ENCODE data around the gene OR5A1.
"Not testable (repeated sequence)": the region's sequence is repeated elsewhere in the genome, so short reads cannot be mapped to it uniquely, and the experiment has no call there.

Gene OR5A1

GRCh38 chr11:59436169-59436568 is at the start of gene OR5A1:
OR5A1 (plus strand) TSS chr11:59436469; CDS start chr11:59443169, 6,700 bp downstream.
- DNase-seq = no peak

- no peak for DNase-seq
Measured at GRCh38 chr11:59394186-59394585, 42.1 kb upstream of the OR5A1 start.

- no peak for DNase-seq
Measured at GRCh38 chr11:59400461-59401261, 35.6 kb upstream of the OR5A1 start.

GRCh38 chr11:59401262-59401552 is 35.1 kb upstream of the OR5A1 start:
- no peak for DNase-seq

GRCh38 chr11:59403546-59403945 is 32.7 kb upstream of the OR5A1 start:
- no peak for DNase-seq

GRCh38 chr11:59413646-59414045 is 22.6 kb upstream of the OR5A1 start:
- DNase-seq = no peak

GRCh38 chr11:59415111-59415510 is 21.2 kb upstream of the OR5A1 start:
- DNase-seq = no peak

- DNase-seq = no peak
Measured at GRCh38 chr11:59416613-59417012, 19.7 kb upstream of the OR5A1 start.

GRCh38 chr11:59417023-59417422 is 19.2 kb upstream of the OR5A1 start:
- DNase-seq = no peak

GRCh38 chr11:59418156-59418555 is 18.1 kb upstream of the OR5A1 start:
- no peak for DNase-seq

GRCh38 chr11:59423835-59424234 is 12.4 kb upstream of the OR5A1 start:
- DNase-seq = no peak

GRCh38 chr11:59425131-59425530 is 11.1 kb upstream of the OR5A1 start:
- no peak for DNase-seq

- DNase-seq = no peak
Measured at GRCh38 chr11:59426361-59427067, 9.8 kb upstream of the OR5A1 start, which contains the start of gene OR5A2. OR5A2 (minus strand) TSS chr11:59426413; CDS start chr11:59422953, 3,460 bp downstream.

GRCh38 chr11:59427068-59427382 is 9.2 kb upstream of the OR5A1 start:
- no peak for DNase-seq

GRCh38 chr11:59429924-59430516 is 6.2 kb upstream of the OR5A1 start:
- no peak for DNase-seq

GRCh38 chr11:59437770-59438169 is 1.5 kb downstream of the OR5A1 start:
- DNase-seq = no peak

- not testable (repeated sequence) for DNase-seq
Measured at GRCh38 chr11:59445624-59446023, 9.4 kb downstream of the OR5A1 start.

- DNase-seq = no peak
Measured at GRCh38 chr11:59448484-59448883, 12.2 kb downstream of the OR5A1 start.

- no peak for DNase-seq
Measured at GRCh38 chr11:59456661-59457060, 20.4 kb downstream of the OR5A1 start, which contains the start of gene OR4D6. OR4D6 (plus strand) TSS chr11:59456961; CDS start chr11:59456961, 0 bp downstream.

GRCh38 chr11:59459916-59460315 is 23.6 kb downstream of the OR5A1 start:
- no peak for DNase-seq

- DNase-seq = no peak
Measured at GRCh38 chr11:59463190-59463641, 26.9 kb downstream of the OR5A1 start.

- DNase-seq = no peak
Measured at GRCh38 chr11:59473015-59473414, 36.7 kb downstream of the OR5A1 start, which contains the start of gene OR4D10. OR4D10 (plus strand) TSS chr11:59473315; CDS start chr11:59477430, 4,115 bp downstream.

GRCh38 chr11:59475176-59475575 is 38.9 kb downstream of the OR5A1 start:
- DNase-seq = no peak

- no peak for DNase-seq
Measured at GRCh38 chr11:59479906-59480305, 43.6 kb downstream of the OR5A1 start.

Measured in NCI-H226 (cell line).